Gastrocnemius medialis (tissue), 4 donors: ENCODE measurements around the gene EIF2B4. TPM values are rescaled to one million over a fixed set of nuclear protein-coding genes. Genes with fewer than 3 reads are reported as not detected.

Source experiments
- ATAC-seq, 2 donors: fragments of 150-250 bp; one replicate each; pipeline ENCODE4 v1.9.1; 2016
- DNase-seq, 2 donors: peaks; one replicate each; pipeline ENCODE4 v3.0.0-alpha.2; 2019
- H3K27ac ChIP-seq, 4 donors: fragments of 200-600 bp; sonication (generic); 1 replicate in 1 of 4; 2 replicates in 3 of 4; pipeline ENCODE4 v1.5.1; 2016 to 2018; ENCODE audit warnings: mild to moderate bottlenecking in 2 of 4, moderate library complexity in 1 of 4
- H3K27me3 ChIP-seq, 3 donors: fragments of 200-600 bp; sonication (generic) in 2 of 3; 1 replicate in 1 of 3; 2 replicates in 2 of 3; pipeline versions ENCODE4 v1.5.1 to v1.6.0; 2016 to 2019; ENCODE audit warnings: mild to moderate bottlenecking in 1 of 3, moderate library complexity in 1 of 3
- H3K36me3 ChIP-seq, 2 donors: fragments of 200-600 bp; sonication (generic) in 1 of 2; one replicate each; pipeline ENCODE4 v1.5.1; 2017 to 2018
- H3K4me1 ChIP-seq, 2 donors: fragments of 200-600 bp; sonication (generic) in 1 of 2; one replicate each; pipeline ENCODE4 v1.5.1; 2016 to 2017; ENCODE audit warnings: mild to moderate bottlenecking in 2 of 2
- H3K4me3 ChIP-seq, 4 donors: fragments of 200-600 bp; sonication (generic) in 3 of 4; 1 replicate in 1 of 4; 2 replicates in 3 of 4; pipeline ENCODE4 v1.5.1; 2016 to 2019; ENCODE audit warnings: mild to moderate bottlenecking in 2 of 4
- H3K9me3 ChIP-seq, 3 donors: fragments of 200-600 bp; sonication (generic) in 2 of 3; 1 replicate in 1 of 3; 2 replicates in 2 of 3; pipeline ENCODE4 v1.5.1; 2016 to 2019
- CTCF ChIP-seq, 5 experiments: fragments of 450-650 bp in 3 of 5; fragments of 200-600 bp in 2 of 5; sonication (generic) in 2 of 5; IDR thresholded peaks in 4 of 5; conservative IDR thresholded peaks in 1 of 5; 1 replicate in 4 of 5; 2 replicates in 1 of 5; pipeline ENCODE4 v1.5.1; 2016 to 2019; ENCODE audit warnings: antibody characterized with exemption in 5 of 5, mild to moderate bottlenecking in 3 of 5, moderate library complexity in 3 of 5
- POLR2A ChIP-seq, 2 donors: fragments of 450-650 bp; IDR thresholded peaks; one replicate each; pipeline ENCODE4 v1.6.1; 2017; ENCODE audit warnings: antibody characterized with exemption in 2 of 2, mild to moderate bottlenecking in 2 of 2, moderate library complexity in 2 of 2
- in situ Hi-C, 4 donors: fragments of 200-750 bp; cut with MboI; loops; one replicate each; pipeline versions ENCODE4 v1.15.0 to v1.8.0; 2017; ENCODE audit warnings: low sequenced_read_pairs in 4 of 4
- intact Hi-C: fragments of 100-400 bp; cut with DNase I; formaldehyde crosslinking; loops from one replicate; pipeline ENCODE4 v1.15.1; 2023; ENCODE audit warnings: low total_unique reads
- total RNA-seq, 4 donors: library from RNA; depleted of rRNA; stranded (reverse); fragments of >200 nt; gene quantifications; one replicate each; pipeline versions ENCODE4 v1.1.0 to v1.2.3, GENCODE V29; 2016

The EIF2B4 gene
- total RNA-seq, 4 donors from 2014 or later = 50.5 to 57.9 (median 53.8) TPM

DNA sequence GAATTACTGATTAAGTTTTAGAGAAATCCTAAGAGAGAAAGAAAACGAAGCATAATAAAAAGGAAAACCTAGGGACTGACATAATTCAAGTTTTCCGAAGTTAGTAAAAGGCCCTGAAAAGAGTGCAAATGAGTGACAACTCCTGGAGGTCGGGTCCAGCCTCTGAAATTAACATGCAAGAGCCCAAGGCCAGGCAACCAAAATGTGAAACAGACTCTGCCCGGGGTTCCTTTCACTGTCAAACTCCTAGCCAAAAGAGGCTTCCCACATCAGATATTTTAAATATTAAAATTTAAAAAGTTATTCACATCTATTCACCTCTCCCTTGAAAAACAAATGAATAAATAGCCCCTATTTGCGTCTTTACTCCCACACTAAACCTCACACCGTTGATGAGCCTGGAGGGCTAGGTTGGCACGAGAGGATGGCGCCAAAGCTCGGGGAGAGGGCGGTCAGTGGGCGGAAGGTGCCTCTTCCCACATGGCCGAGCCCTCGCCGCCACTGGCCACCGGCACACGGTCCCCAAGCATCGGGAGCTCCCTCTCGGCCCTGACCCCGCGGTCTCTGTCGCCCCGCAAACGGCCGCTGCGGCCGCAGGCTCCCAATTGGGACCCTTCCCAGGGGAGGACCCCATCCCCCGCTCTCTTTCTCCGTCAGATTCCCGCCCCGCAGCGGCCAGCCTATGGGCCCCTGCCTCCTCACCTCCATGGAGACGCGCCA, 38.6 kb upstream of the EIF2B4 start:
- in situ Hi-C loops (no loop called here), intact Hi-C loops (loop anchor here (1.0 to 2.0 kb wide), 5 partner anchors 20 to 221 kb away; partner anchors contain the start of genes CCDC121, GPN1, GTF3C2 and IFT172)
- Histone ChIP-seq H3K27ac (peak overlapping the region; percentile 89 to 97 (median 94)), H3K9me3 (no peaks in the 10 kb centered on the region), H3K36me3 (no peaks in the 10 kb centered on the region), H3K4me1 (peaks cover 15 to 24% of the 10 kb centered on the region in 2 donors), H3K27me3 (no peaks in the 10 kb centered on the region), H3K4me3 (peak overlapping the region; percentile 74 to 98 (median 96))
- TF ChIP-seq CTCF (IDR thresholded peaks at IDR 0.05 in 4 of 5, conservative IDR thresholded peaks at IDR 0.05 in 1 of 5) (peak in 1 of 5 experiments; percentile 24), POLR2A (IDR thresholded peaks at IDR 0.05) (no peak)
- ATAC-seq = peak; percentile 37 to 54
- no peak for DNase-seq

GRCh38 chr2:27407798-27408491, 37.8 kb upstream of the EIF2B4 start:
- in situ Hi-C loops = no loop called here
- no peaks in the 10 kb centered on the region for H3K9me3 ChIP-seq
- H3K27me3 ChIP-seq = no peaks in the 10 kb centered on the region
- H3K4me1 ChIP-seq = peaks cover 15 to 24% of the 10 kb centered on the region in 2 donors
- intact Hi-C loops = loop anchor here (1.0 to 2.0 kb wide), 2 partner anchors 27 to 81 kb away; partner anchors contain the start of genes IFT172 and ZNF513
- ATAC-seq = no peak
- H3K4me3 ChIP-seq = peak overlapping the region; percentile 74 to 98 (median 96)
- no peaks in the 10 kb centered on the region for H3K36me3 ChIP-seq
- TF ChIP-seq CTCF (IDR thresholded peaks at IDR 0.05 in 4 of 5, conservative IDR thresholded peaks at IDR 0.05 in 1 of 5) (peak; percentile 17 to 54 (median 43)), POLR2A (IDR thresholded peaks at IDR 0.05) (no peak)
- peak overlapping the region; percentile 89 to 97 (median 94) for H3K27ac ChIP-seq
- no peak for DNase-seq

DNA sequence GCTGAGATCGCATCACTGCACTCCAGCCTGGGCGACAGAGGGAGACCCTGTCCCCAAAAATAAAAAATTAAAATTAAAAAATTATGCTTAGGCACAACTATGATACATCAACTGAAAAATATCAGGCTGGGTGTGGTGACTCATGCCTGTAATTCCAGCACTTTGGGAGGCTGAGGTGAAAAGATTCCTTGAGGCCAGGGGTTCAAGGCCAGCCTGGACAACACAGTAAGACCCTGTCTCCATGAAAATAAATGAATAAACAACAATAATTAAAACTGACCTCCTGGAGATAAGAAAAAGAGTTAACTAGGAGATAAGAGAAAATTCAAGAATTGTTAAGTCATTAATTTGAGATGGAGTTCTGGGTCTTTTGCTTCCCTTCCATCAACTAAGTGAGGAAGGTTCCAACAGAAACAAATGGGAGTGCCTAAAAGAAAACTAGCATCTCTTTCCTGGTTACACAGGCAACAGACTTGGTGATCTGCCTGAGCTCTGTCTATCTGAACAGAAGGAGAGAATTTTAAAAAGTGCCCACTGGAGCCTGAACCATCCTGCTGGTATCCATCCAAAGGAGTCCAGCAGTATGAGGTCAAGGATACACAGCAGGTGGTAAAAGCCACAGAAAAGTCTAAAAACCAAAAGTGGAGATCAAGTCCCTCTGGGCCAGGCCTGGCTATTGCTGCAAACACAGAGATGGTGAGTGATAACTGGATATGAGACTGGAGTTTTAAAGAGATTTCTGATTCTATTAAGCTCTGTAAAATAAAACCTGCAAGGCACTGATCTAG, 30.4 kb upstream of the EIF2B4 start:
- TF ChIP-seq CTCF (IDR thresholded peaks at IDR 0.05 in 4 of 5, conservative IDR thresholded peaks at IDR 0.05 in 1 of 5) (no peak), POLR2A (IDR thresholded peaks at IDR 0.05) (no peak)
- H3K4me3 ChIP-seq = no peak overlapping the region
- DNase-seq (no peak), ATAC-seq (no peak)
- intact Hi-C loops = loop anchor here (5.0 kb wide), 1 partner anchor 37 kb away; no protein-coding TSS in a partner anchor
- H3K4me1 ChIP-seq = no peaks in the 10 kb centered on the region
- in situ Hi-C loops = no loop called here
- no peak overlapping the region for H3K27ac ChIP-seq
- peaks cover 0 to 9% of the 10 kb centered on the region in 2 donors for H3K36me3 ChIP-seq
- no peaks in the 10 kb centered on the region for H3K9me3 ChIP-seq
- H3K27me3 ChIP-seq = no peaks in the 10 kb centered on the region

- DNase-seq (no peak), ATAC-seq (no peak)
- in situ Hi-C loops = no loop called here
- Histone ChIP-seq H3K36me3 (peaks cover 0 to 9% of the 10 kb centered on the region in 2 donors), H3K4me1 (no peaks in the 10 kb centered on the region), H3K27ac (no peak overlapping the region), H3K4me3 (no peak overlapping the region), H3K9me3 (no peaks in the 10 kb centered on the region), H3K27me3 (no peaks in the 10 kb centered on the region)
- intact Hi-C loops = no loop called here
- no peak for TF ChIP-seq CTCF (IDR thresholded peaks at IDR 0.05 in 4 of 5, conservative IDR thresholded peaks at IDR 0.05 in 1 of 5)
- TF ChIP-seq POLR2A (IDR thresholded peaks at IDR 0.05) = no peak
These were observed 28.8 kb upstream of the EIF2B4 start for GRCh38 chr2:27398962-27399361.
